ENCODE data around the gene SLX4IP.

The SLX4IP gene

DNA sequence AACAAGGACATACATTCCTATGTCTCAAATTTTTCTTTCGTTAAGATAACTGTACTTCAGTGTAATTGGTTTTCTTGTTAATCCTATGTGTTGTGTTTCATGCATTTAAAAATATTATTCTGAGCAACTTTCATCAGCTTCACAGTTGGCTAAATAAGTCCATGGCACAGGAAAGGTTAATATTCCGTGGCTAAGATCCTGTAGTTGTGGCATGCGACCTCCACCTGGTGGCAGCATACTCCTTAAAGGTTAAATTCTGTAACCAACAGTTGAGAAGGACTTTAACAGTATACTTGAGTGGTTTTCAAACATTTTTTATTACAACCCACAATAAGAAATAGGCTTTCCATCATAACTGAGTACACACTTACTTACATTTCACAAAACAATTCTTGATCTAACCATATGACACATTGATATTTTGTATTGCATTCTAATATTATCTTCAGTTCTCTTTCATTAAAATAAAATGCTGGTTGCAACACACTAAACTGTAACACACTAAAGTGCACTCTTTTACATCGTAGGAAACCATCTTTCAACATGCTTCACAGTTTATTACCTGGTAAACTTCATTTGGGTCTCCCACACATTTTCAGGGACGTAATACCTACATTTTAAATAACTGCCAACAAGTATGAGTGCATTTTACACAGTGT lies 118.3 kb downstream of the SLX4IP start:
- H3K4me3 ChIP-seq (ENCODE audit: low read depth, low read length): no peak overlapping the region
- H3K36me3 ChIP-seq (replicated peaks): no peaks in the 10 kb centered on the region
- TF ChIP-seq CTCF (IDR thresholded peaks at IDR 0.05; ENCODE audit: low read depth, low read length, missing control alignments): peak; percentile 84
- peak; percentile 86 for DNase-seq
- no peaks in the 10 kb centered on the region for H3K27me3 ChIP-seq (replicated peaks)
- in situ Hi-C loops (cut with HindIII; ENCODE audit: low pct_ligation_motif_present, low sequenced_read_pairs): no loop called here
- no peak overlapping the region for H3K27ac ChIP-seq

DNA sequence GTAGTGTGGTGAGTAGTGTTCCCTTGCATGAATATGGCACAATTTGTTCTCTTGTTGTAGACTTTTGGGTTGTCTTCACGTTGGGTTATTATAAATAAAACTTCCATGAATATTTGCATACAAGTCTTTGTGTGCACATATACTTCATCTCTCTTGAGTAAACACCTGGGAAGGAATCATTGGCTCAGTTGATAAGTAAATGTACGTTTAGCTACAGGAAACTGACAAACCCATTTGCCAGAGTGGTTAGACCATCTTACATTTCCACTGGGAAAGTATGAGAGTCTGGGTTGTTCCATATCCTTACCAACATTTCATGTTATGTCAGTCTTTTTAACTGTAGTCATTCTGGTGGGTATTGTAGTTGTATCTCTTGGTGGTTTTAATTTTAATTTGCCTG lies 119.2 kb downstream of the SLX4IP start:
- H3K27me3 ChIP-seq (replicated peaks): no peaks in the 10 kb centered on the region
- DNase-seq: no peak
- in situ Hi-C loops (cut with HindIII; ENCODE audit: low pct_ligation_motif_present, low sequenced_read_pairs): no loop called here
- H3K27ac ChIP-seq: no peak overlapping the region
- no peaks in the 10 kb centered on the region for H3K36me3 ChIP-seq (replicated peaks)
- no peak overlapping the region for H3K4me3 ChIP-seq (ENCODE audit: low read depth, low read length)
- TF ChIP-seq CTCF (IDR thresholded peaks at IDR 0.05; ENCODE audit: low read depth, low read length, missing control alignments): no peak

GRCh38 chr20:10555393-10555792 lies 120.3 kb downstream of the SLX4IP start:
- in situ Hi-C loops (cut with HindIII; ENCODE audit: low pct_ligation_motif_present, low sequenced_read_pairs): no loop called here
- Histone ChIP-seq H3K4me3 (ENCODE audit: low read depth, low read length) (no peak overlapping the region), H3K27ac (peak overlapping the region; percentile 88), H3K27me3 (replicated peaks) (no peaks in the 10 kb centered on the region), H3K36me3 (replicated peaks) (no peaks in the 10 kb centered on the region)
- no peak for TF ChIP-seq CTCF (IDR thresholded peaks at IDR 0.05; ENCODE audit: low read depth, low read length, missing control alignments)
- no peak for DNase-seq

GRCh38 chr20:10555865-10556308 lies 120.8 kb downstream of the SLX4IP start:
- in situ Hi-C loops (cut with HindIII; ENCODE audit: low pct_ligation_motif_present, low sequenced_read_pairs): no loop called here
- no peak for TF ChIP-seq CTCF (IDR thresholded peaks at IDR 0.05; ENCODE audit: low read depth, low read length, missing control alignments)
- H3K27me3 ChIP-seq (replicated peaks): no peaks in the 10 kb centered on the region
- peak overlapping the region; percentile 88 for H3K27ac ChIP-seq
- DNase-seq: peak; percentile 79
- H3K4me3 ChIP-seq (ENCODE audit: low read depth, low read length): no peak overlapping the region
- no peaks in the 10 kb centered on the region for H3K36me3 ChIP-seq (replicated peaks)

- in situ Hi-C loops (cut with HindIII; ENCODE audit: low pct_ligation_motif_present, low sequenced_read_pairs): no loop called here
- no peak for DNase-seq
- H3K27me3 ChIP-seq (replicated peaks): no peaks in the 10 kb centered on the region
- H3K36me3 ChIP-seq (replicated peaks): no peaks in the 10 kb centered on the region
- no peak overlapping the region for H3K4me3 ChIP-seq (ENCODE audit: low read depth, low read length)
- H3K27ac ChIP-seq: peak overlapping the region; percentile 88
- TF ChIP-seq CTCF (IDR thresholded peaks at IDR 0.05; ENCODE audit: low read depth, low read length, missing control alignments): no peak
Observed at GRCh38 chr20:10556519-10557083, 121.5 kb downstream of the SLX4IP start.

GRCh38 chr20:10557685-10558084 lies 122.6 kb downstream of the SLX4IP start:
- no peak for DNase-seq
- in situ Hi-C loops (cut with HindIII; ENCODE audit: low pct_ligation_motif_present, low sequenced_read_pairs): no loop called here
- H3K27me3 ChIP-seq (replicated peaks): no peaks in the 10 kb centered on the region
- H3K36me3 ChIP-seq (replicated peaks): no peaks in the 10 kb centered on the region
- no peak overlapping the region for H3K4me3 ChIP-seq (ENCODE audit: low read depth, low read length)
- H3K27ac ChIP-seq: peak overlapping the region; percentile 91
- TF ChIP-seq CTCF (IDR thresholded peaks at IDR 0.05; ENCODE audit: low read depth, low read length, missing control alignments): no peak
